Hepatocyte (in vitro differentiated cells): ENCODE results near the gene AMBP. TPM values are rescaled to one million over a fixed set of nuclear protein-coding genes. Genes with fewer than 3 reads are reported as not detected.

Experiments
- DNase-seq: peaks from one replicate; pipeline ENCODE4 v3.0.0-alpha.2; 2016; ENCODE audit warnings: low spot score
- H2AFZ ChIP-seq: fragments of 200-600 bp; sonication (generic); 2 replicates; pipeline ENCODE4 v1.6.0; 2016; ENCODE audit warnings: antibody characterized with exemption, mild to moderate bottlenecking
- H3K27ac ChIP-seq: fragments of 200-600 bp; sonication (generic); 2 replicates; pipeline ENCODE4 v1.5.1; 2016; ENCODE audit warnings: mild to moderate bottlenecking
- H3K27me3 ChIP-seq: fragments of 200-600 bp; sonication (generic); 2 replicates; pipeline ENCODE4 v1.6.1; 2016
- H3K36me3 ChIP-seq: fragments of 200-600 bp; sonication (generic); replicated peaks from 2 replicates; pipeline ENCODE4 v1.5.1; 2016; ENCODE audit warnings: low read depth; ENCODE audit not compliant: insufficient read depth
- H3K4me1 ChIP-seq: fragments of 200-600 bp; sonication (generic); 2 replicates; pipeline ENCODE4 v1.5.1; 2016; ENCODE audit warnings: mild to moderate bottlenecking, moderate library complexity; ENCODE audit not compliant: insufficient read depth
- H3K4me2 ChIP-seq: fragments of 200-600 bp; sonication (generic); 2 replicates; pipeline ENCODE4 v1.6.0; 2016
- H3K4me3 ChIP-seq: fragments of 200-600 bp; sonication (generic); 2 replicates; pipeline ENCODE4 v1.5.1; 2016; ENCODE audit warnings: mild to moderate bottlenecking
- H3K79me2 ChIP-seq: fragments of 200-600 bp; sonication (generic); 2 replicates; pipeline ENCODE4 v1.6.0; 2017; ENCODE audit warnings: mild to moderate bottlenecking
- H3K9me2 ChIP-seq: fragments of 200-600 bp; sonication (generic); replicated peaks from 2 replicates; pipeline ENCODE4 v1.6.0; 2017; ENCODE audit warnings: mild to moderate bottlenecking; ENCODE audit not compliant: insufficient read depth
- H3K9me3 ChIP-seq: fragments of 200-600 bp; sonication (generic); 2 replicates; pipeline ENCODE4 v1.5.1; 2016; ENCODE audit warnings: low read depth, mild to moderate bottlenecking
- H4K20me1 ChIP-seq: fragments of 200-600 bp; sonication (generic); 2 replicates; pipeline ENCODE4 v1.6.0; 2016; ENCODE audit warnings: mild to moderate bottlenecking; ENCODE audit not compliant: insufficient read depth, poor library complexity, severe bottlenecking
- EZH2 ChIP-seq: fragments of 200-600 bp; sonication (generic); IDR thresholded peaks from 2 replicates; pipeline ENCODE4 v1.6.1; 2016; ENCODE audit warnings: antibody characterized with exemption, mild to moderate bottlenecking, borderline replicate concordance
- EZH2phosphoT487 ChIP-seq: fragments of 200-600 bp; sonication (generic); IDR thresholded peaks from one replicate; pipeline ENCODE4 v1.6.1; 2018; ENCODE audit warnings: antibody characterized with exemption, mild to moderate bottlenecking, low read depth, moderate library complexity; ENCODE audit not compliant: unreplicated experiment, severe bottlenecking
- whole genome bisulfite sequencing: methylation state at CpG from one replicate; pipeline ENCODE4 v1.1.6; 2016; ENCODE audit warnings: low lambda C conversion rate; ENCODE audit errors: missing lambda C conversion rate; 5-methylcytosine and 5-hydroxymethylcytosine counted together
- polyA plus RNA-seq: library from polyadenylated mRNA; unstranded; fragments of >200 nt; fragmentation: Nextera tagmentation; extraction: Ambion mirVana; gene quantifications from 2 replicates; pipeline ENCODE4 v1.2.1, GENCODE V29; 2016
- total RNA-seq: library from RNA; depleted of rRNA; stranded (reverse); fragments of >200 nt; gene quantifications from 2 replicates; pipeline ENCODE4 v1.2.3, GENCODE V29; 2014
- TF ChIP-seq, protein P1 (sequence below): fragments of 200-600 bp; sonication (generic); IDR thresholded peaks from 2 replicates; pipeline ENCODE4 v1.5.1; 2016; ENCODE audit warnings: antibody characterized with exemption, mild to moderate bottlenecking; ENCODE audit not compliant: poor library complexity

The AMBP gene
- total and polyA plus RNA-seq, 2 experiments from 2014 or later, result 713 to 833 TPM

DNA sequence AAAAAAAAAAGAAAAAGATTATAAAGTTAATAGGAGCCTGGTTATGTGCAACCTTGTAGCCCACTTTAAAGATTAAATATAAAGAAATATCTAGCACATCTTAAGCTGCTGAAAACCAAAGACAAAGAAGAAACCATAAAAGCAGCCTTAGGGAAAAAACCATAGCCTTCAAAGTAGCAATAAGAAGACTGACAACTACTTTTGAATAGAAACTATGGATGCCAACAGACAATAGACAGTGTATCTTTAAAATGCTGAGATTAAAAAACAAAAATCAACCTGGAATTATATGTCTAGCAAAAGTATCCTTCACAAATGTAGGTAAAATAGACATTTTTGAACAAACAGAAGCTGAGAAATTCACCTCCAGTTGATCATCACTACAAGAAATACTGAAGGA, 24.4 kb upstream of the AMBP start:
- Histone ChIP-seq H3K4me2 (no peak overlapping the region), H3K9me3 (peaks cover 9% of the 10 kb centered on the region), H3K4me1 (peaks cover 4% of the 10 kb centered on the region), H4K20me1 (no peaks in the 10 kb centered on the region), H2AFZ (no peak overlapping the region), H3K27me3 (peaks cover 7% of the 10 kb centered on the region), H3K79me2 (no peaks in the 10 kb centered on the region), H3K4me3 (no peak overlapping the region), H3K9me2 (no peaks in the 10 kb centered on the region), H3K36me3 (no peaks in the 10 kb centered on the region), H3K27ac (no peak overlapping the region)
- TF ChIP-seq, protein P1, sequence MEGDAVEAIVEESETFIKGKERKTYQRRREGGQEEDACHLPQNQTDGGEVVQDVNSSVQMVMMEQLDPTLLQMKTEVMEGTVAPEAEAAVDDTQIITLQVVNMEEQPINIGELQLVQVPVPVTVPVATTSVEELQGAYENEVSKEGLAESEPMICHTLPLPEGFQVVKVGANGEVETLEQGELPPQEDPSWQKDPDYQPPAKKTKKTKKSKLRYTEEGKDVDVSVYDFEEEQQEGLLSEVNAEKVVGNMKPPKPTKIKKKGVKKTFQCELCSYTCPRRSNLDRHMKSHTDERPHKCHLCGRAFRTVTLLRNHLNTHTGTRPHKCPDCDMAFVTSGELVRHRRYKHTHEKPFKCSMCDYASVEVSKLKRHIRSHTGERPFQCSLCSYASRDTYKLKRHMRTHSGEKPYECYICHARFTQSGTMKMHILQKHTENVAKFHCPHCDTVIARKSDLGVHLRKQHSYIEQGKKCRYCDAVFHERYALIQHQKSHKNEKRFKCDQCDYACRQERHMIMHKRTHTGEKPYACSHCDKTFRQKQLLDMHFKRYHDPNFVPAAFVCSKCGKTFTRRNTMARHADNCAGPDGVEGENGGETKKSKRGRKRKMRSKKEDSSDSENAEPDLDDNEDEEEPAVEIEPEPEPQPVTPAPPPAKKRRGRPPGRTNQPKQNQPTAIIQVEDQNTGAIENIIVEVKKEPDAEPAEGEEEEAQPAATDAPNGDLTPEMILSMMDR, result no peak
- TF ChIP-seq EZH2, result no peak
- TF ChIP-seq EZH2phosphoT487, result no peak
- DNase-seq, result no peak

DNA sequence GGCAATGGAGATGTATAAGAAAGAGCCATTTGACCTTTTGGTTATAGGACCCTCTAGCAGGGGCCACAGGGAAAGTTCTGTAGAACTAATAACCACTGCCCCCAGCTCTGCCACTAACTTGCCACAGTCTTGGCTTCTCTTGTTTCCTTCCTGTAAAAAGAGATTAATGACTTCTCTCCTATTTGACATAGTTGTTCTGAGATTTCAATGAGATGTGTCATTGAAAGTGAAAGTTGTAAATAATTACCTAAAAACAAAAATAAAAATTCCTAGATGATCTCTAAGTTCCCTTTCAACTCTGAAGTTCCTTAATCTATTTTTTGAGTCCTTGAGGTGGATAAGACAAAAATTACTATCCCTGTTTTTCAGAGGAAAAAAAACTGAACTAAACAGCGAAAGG, 22.4 kb upstream of the AMBP start:
- Histone ChIP-seq H3K27ac (no peak overlapping the region), H2AFZ (no peak overlapping the region), H4K20me1 (no peaks in the 10 kb centered on the region), H3K79me2 (no peaks in the 10 kb centered on the region), H3K4me1 (peaks cover 4% of the 10 kb centered on the region), H3K9me2 (no peaks in the 10 kb centered on the region), H3K4me2 (no peak overlapping the region), H3K4me3 (no peak overlapping the region), H3K36me3 (no peaks in the 10 kb centered on the region), H3K9me3 (peaks cover 9% of the 10 kb centered on the region), H3K27me3 (peaks cover 7% of the 10 kb centered on the region)
- 88% methylated on average over 1 of the region's 1 CpG for WGBS
- TF ChIP-seq EZH2phosphoT487, result no peak
- TF ChIP-seq, protein P1, result no peak
- no peak for TF ChIP-seq EZH2
- no peak for DNase-seq

DNA sequence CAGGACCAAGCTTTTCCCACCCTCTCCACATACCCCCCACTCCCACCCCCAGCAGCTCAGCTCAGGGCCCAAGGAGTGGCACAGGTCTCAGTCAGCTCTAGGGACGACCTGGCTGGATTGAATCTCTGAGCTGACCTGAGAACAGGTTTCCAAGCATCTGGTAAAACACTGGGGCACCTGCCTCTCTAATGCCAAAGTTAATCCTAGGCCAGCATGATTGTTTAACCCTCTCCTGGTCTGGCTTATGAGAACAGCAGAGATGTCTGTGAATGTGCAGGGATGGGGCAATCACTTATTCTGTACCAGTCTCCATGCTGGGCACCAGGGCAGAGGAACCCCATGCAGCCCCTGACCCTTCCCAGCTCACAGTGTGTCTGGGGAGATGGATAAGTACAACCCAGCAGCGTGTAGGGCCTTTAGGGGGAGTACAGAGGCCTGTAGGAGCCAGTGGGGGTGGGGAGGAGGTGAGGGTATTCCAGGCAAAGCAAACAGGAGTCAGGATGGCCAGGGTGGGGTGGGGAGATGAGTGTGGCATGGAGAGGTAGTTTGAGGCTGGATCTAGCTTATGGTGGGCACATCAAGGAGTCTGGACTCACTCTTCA, 21.7 kb upstream of the AMBP start:
- no peak for DNase-seq
- H3K4me3 ChIP-seq, result no peak overlapping the region

More for the DNA sequence above, 21.7 kb upstream of the AMBP start:
- Histone ChIP-seq H3K9me3 (peaks cover 9% of the 10 kb centered on the region), H2AFZ (no peak overlapping the region), H3K27ac (peak overlapping the region; percentile 80), H3K36me3 (no peaks in the 10 kb centered on the region), H3K4me2 (peak overlapping the region; percentile 98), H4K20me1 (no peaks in the 10 kb centered on the region), H3K79me2 (no peaks in the 10 kb centered on the region), H3K9me2 (no peaks in the 10 kb centered on the region), H3K4me1 (peaks cover 4% of the 10 kb centered on the region), H3K27me3 (peaks cover 4% of the 10 kb centered on the region)
- WGBS, result 48% methylated on average over 2 of the region's 2 CpGs
- TF ChIP-seq, protein P1, result no peak
- TF ChIP-seq EZH2phosphoT487 (no peak), EZH2 (no peak)
